Endometrial microvascular endothelial cells (primary cell): ENCODE results near the gene MID2. TPM values are rescaled to one million over a fixed set of nuclear protein-coding genes. Genes with fewer than 3 reads are reported as not detected.
"Not testable (repeated sequence)": the region's sequence is repeated elsewhere in the genome, so short reads cannot be mapped to it uniquely, and the experiment has no call there.

Source experiments
- in situ Hi-C: cut with HindIII; loops from 2 replicates; pipeline ENCODE4 v1.10.0; 2017; ENCODE audit warnings: low sequenced_read_pairs, low pct_unique_long_range_greater_than_20kb; ENCODE audit errors: inconsistent ontology term
- total RNA-seq: library from RNA; depleted of rRNA; stranded (reverse); fragments of >200 nt; gene quantifications from one replicate; pipeline ENCODE4 v1.2.3, GENCODE V29; 2015; ENCODE audit errors: inconsistent ontology term

MID2 gene
- total RNA-seq, 1 donor from 2014 or later = 37.9 TPM

GRCh38 chrX:107836958-107837357, 11.3 kb downstream of the MID2 start:
- in situ Hi-C loops = no loop called here

GRCh38 chrX:107840971-107841370, 15.3 kb downstream of the MID2 start:
- in situ Hi-C loops = no loop called here

- in situ Hi-C loops = no loop called here
Measured at GRCh38 chrX:107842715-107843400, 17.2 kb downstream of the MID2 start.

GRCh38 chrX:107845625-107846024, 20.0 kb downstream of the MID2 start:
- in situ Hi-C loops = no loop called here

GRCh38 chrX:107848591-107848990, 22.9 kb downstream of the MID2 start:
- in situ Hi-C loops = no loop called here

- in situ Hi-C loops = no loop called here
Measured at GRCh38 chrX:107849747-107850421, 24.2 kb downstream of the MID2 start.

- in situ Hi-C loops = no loop called here
Measured at GRCh38 chrX:107850422-107850765, 24.7 kb downstream of the MID2 start.

GRCh38 chrX:107851215-107851614, 25.5 kb downstream of the MID2 start:
- in situ Hi-C loops = no loop called here

- in situ Hi-C loops = not testable (repeated sequence)
Measured at GRCh38 chrX:107851665-107852064, 26.0 kb downstream of the MID2 start.

- in situ Hi-C loops = no loop called here
Measured at GRCh38 chrX:107856289-107856688, 30.6 kb downstream of the MID2 start.

- in situ Hi-C loops = not testable (repeated sequence)
Measured at GRCh38 chrX:107857041-107857440, 31.4 kb downstream of the MID2 start.

GRCh38 chrX:107857837-107858236, 32.2 kb downstream of the MID2 start:
- in situ Hi-C loops = no loop called here

- in situ Hi-C loops = no loop called here
Measured at GRCh38 chrX:107861056-107861455, 35.4 kb downstream of the MID2 start.

- in situ Hi-C loops = no loop called here
Measured at GRCh38 chrX:107871136-107871535, 45.5 kb downstream of the MID2 start.

GRCh38 chrX:107878106-107878505, 52.4 kb downstream of the MID2 start:
- in situ Hi-C loops = no loop called here

GRCh38 chrX:107880054-107880610, 54.5 kb downstream of the MID2 start:
- in situ Hi-C loops = no loop called here

- in situ Hi-C loops = no loop called here
Measured at GRCh38 chrX:107894038-107894437, 68.4 kb downstream of the MID2 start.

- in situ Hi-C loops = no loop called here
Measured at GRCh38 chrX:107902721-107903120, 77.1 kb downstream of the MID2 start.

- in situ Hi-C loops = no loop called here
Measured at GRCh38 chrX:107905366-107905765, 79.7 kb downstream of the MID2 start.

GRCh38 chrX:107924136-107924746, 98.6 kb downstream of the MID2 start:
- in situ Hi-C loops = no loop called here
